Ammon's horn (tissue), 1 donor: Measurements from ENCODE around the gene MYBBP1A.

Experiments used
- DNase-seq: peaks from one replicate; pipeline ENCODE4 v3.0.0-alpha.2; 2016; ENCODE audit warnings: low spot score

Gene MYBBP1A

GRCh38 chr17:4572131-4572530 lies 16.9 kb upstream of the MYBBP1A start:
- no peak for DNase-seq

DNA sequence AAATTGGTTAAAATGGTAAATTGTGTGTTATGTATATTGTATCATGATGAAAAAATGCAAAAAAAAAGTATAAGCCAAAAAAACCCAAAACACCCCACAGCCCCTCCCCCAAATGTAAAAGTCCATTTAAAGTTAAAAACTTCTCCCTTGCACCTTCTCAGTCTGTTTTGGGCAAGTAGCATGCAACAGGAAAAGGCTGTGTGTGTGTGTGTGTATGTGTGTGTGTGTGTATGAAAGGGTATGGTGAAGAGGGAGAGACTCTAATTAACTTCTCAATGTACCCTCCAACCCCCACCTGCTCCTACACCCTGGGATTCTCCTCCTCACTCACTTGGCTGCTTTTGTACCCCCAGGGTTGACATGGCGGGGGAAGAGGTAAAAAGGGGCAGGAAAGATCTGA lies 14.4 kb upstream of the MYBBP1A start:
- no peak for DNase-seq

GRCh38 chr17:4566785-4567184 lies 11.6 kb upstream of the MYBBP1A start:
- peak; percentile 71 for DNase-seq

DNA sequence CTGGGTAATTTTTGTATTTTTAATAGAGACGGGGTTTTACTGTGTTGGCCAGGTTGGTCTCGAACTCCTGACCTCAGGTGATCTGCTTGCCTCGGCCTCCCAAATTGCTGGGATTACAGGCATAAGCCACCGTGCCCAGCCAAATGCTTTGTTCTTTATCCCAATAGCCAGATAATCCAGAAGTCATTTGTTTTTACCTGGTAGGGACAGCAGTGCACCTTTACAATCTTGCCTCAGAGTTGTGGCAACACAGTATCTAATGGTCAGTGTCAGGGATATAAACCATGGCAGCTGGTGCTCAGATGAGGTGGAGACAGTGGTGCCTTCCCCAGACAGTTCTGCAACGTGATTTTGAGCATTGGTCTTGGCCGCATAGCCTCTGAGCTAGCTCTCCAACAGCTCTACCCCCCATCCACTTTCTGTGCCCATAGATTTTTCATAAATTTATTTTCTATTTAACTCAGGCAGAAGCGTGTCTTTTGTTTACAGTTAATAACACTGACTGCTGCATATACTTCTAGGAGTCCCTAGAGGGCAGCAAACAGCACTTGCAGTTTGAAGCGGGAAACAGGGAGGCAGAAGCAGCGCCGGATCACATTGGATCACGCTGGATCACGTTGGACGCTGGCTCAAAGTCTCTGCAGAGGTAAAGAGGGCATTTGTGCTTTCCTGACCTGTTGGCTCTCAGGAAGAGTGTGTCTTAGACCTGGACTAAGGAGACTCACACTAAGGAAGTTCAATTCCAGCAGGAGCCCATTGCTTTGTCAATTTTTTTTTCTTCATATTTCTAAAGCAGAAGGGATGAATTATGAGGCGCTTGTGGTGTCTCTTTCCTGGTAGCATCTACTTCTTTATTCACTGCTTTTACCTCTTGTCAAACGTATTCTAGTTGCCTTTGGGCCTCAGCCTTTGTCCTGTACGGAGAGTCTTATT lies 10.3 kb upstream of the MYBBP1A start:
- peak; percentile 91 for DNase-seq

- no peak for DNase-seq
Observed at GRCh38 chr17:4562015-4562969, 7.1 kb upstream of the MYBBP1A start.

- no peak for DNase-seq
Observed at GRCh38 chr17:4560837-4561256, 5.7 kb upstream of the MYBBP1A start.

GRCh38 chr17:4560421-4560820 lies 5.2 kb upstream of the MYBBP1A start, which contains the start of gene GGT6:
Gene GGT6 (minus strand): TSS chr17:4560577. CDS start chr17:4560521, 56 bp downstream.
- no peak for DNase-seq

DNA sequence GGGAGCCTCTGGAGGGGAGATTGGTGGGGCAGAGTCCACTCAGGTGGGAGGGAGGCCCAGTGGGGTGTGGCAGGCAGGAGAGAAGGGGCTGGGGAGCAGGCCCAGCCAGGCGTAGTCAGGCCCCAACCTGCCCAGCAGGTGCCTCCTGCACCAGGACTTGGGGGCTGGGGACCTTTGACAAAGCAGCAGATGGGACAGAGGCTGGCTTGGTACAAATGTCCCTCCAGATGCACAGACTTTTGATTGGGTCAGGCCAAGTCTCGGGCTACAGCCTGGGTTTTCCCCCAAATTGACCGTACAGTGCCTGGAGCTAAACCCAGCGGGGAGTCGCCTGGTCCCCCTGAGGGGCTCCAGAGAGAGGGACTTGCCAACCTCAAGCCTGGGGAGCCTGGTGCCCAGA lies 4.8 kb upstream of the MYBBP1A start:
- no peak for DNase-seq

GRCh38 chr17:4559139-4559791 lies 4.1 kb upstream of the MYBBP1A start:
- no peak for DNase-seq

GRCh38 chr17:4558347-4558971 lies 3.3 kb upstream of the MYBBP1A start:
- no peak for DNase-seq

GRCh38 chr17:4557626-4558346 lies 2.6 kb upstream of the MYBBP1A start:
- no peak for DNase-seq

DNA sequence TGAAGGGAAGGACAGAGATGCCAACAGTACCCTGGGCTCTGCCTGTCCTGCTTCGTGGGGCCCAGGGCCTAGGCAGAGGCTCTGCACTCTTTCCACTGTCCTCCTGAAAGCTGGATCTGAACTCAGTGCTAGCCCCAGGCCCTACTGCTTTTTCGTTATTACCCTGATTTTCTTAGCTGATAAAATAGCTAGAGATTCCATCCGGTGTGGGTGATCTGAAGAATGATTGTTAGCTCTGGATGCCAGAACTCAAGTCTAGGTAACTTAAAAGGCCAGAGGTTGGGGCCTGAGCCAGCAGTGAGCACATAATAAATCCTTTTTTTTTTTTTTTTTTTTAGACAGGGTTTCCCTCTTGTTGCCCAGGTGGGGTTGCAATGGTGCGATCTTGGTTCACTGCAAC lies 1.8 kb upstream of the MYBBP1A start:
- DNase-seq, result no peak

DNA sequence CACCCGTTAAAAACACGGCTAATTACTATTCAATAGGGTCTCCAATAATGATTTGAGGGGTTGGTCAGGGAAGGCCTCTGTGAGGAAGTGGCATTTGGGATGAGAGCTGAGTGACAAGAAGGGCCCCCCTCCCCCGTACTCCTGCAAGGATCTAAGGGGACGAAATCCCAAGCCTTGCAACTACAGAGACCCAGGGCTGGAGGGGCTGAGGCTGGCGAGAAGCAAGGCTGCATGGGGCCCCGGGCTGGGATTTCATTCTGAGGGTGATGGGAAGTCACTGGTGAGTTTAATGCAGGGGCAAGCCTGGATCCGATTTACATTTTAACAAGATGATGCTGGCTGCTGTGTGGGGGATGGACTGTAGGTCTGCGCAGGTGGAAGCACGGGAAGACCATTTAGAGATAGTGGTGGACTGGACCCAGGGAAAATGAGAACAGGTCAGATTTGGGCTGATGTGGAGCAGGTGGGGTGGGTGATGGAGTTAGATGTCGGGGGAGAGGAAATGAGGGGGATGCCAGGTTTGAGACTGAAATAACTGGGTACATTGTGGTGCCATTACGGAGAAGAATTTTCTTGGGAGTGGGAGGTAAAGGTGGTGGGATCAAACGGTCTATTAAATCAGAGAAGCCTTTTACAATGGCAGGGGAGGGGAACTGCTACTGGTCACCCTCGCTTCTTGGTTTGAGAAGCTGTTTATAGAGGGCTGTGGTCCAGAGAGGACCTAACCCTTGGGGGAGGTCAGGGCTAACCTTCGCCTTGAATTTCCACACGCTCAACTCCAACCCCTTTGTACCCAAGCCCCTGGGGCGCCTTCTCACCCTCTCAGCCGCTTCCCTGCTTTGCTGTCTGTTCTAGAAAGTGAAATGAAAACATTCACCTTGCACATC lies 932 bp upstream of the MYBBP1A start:
- DNase-seq, result no peak

GRCh38 chr17:4554441-4554996 lies 665 bp downstream of the MYBBP1A start:
- no peak for DNase-seq

DNA sequence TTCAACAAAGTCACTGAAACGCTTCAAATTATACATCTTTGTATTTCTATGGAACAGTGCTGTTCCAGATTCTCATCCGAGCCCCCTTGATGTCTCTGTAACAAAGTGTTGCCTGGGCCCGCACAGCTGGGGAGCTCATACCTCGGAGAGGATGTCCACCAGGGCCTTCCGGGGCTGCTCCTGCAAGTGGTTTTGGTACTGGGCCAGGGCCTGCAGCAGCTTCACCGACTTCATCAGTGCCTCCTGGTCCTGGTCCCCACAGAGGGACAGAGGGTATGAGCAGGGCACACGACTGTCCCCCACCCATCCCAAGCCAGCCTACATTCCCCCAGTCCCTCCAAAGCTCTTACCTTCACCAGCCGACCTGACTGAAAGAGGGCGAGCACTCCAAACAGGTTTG lies 1.5 kb downstream of the MYBBP1A start:
- DNase-seq, result no peak

DNA sequence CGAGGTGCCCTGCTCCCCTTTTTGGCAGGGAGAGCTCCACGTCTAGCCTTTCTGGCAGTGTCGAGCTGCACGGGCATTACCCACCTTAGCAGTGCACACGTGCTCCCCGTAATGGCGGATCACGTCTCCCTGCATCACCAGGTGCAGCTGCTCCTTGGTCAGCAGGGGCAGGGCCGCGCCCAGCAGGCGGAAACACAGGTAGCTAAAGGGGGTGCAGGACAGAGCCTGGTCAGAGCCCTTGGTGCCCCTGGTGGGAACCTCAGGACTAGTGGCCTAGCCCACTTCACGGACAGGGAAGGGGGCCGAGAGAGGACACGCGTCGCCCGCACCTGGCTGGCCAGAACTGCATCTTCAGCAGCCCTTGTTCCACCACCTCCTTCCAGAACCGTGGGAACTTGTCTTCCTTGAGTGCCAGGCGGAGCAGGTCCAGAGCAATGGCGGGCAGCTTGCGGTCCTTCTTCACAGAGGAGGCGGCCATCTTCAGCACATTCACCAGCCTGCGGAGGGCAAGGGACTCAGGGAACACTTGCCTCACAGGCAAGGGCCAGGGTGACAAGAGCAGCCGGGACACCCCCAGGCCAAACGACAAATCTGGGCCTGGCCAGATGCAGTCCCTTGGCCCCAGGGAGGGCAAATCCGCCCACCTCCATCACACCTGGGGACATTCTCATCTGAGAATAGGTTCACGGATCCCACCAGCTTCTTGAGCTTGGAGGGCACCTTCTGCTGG lies 3.2 kb downstream of the MYBBP1A start:
- DNase-seq, result no peak

DNA sequence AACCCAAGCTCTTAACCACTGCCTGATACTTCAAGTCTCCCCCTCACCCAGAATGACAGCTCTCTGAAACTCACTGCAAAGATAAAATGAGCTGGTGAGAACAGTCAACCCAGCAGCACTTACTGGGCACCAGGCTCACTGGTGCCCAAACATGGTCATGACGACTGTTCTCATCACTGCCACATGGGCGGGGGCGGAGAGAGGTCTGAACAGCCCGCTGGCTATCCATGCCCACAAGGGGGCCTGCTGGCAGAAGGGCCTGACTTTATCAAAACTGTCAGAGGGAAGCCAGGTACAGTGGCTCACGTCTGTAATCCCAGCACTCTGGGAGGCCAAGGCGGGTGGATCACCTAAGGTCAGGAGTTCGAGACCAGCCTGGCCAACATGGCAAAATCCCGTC lies 4.0 kb downstream of the MYBBP1A start:
- DNase-seq, result no peak

GRCh38 chr17:4550534-4551039 lies 4.6 kb downstream of the MYBBP1A start:
- no peak for DNase-seq
